Measurements from ENCODE around the gene TMEM161A.

The TMEM161A gene

DNA sequence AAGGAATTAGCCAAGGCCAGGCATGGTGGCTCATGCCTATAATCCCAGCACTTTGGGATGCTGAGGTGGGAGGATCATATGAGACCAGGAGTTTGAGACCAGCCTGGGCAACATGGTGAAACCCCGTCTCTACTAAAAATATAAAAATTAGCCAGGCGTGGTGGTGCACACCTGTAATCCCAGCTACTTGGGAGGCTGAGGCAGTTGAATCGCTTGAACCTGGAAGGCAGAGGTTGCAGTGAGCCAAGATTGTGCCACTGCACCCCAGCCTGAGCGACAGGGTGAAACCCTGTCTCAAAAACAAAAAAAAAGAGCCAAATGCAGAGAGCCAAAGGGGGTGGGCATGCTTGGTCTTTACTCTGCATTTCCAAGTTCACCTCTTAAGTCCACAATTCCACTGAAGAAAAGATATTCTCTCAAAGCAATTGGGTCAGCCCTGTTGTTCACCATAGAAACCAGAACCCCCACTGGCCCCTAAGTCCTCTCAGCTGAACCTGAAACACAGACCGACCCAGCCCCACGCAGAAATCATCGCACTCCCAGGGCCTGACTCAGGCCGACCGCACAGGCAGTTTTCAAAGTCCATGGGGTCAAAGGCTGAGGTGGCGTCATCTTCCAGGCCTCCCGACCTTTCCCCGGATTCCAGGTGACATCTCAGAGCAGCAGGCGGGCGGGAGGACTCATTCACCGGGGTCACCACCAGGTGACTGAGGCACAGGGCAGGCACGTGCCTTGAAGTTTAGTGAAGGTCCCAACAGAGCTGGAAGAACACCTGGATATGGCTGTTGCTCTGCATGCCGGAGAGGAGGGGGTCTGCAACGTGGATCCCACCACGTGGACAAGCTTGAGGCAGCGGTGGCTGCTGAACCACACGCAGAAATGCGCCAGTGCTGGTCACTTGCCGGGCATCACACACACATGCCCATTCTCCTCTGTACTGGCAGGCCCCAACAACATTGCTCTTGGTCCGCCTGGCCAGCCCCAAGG lies 41.3 kb downstream of the TMEM161A start:
- DNase-seq (ENCODE audit: low spot score): no peak

- DNase-seq (ENCODE audit: low spot score): no peak
Measured at GRCh38 chr19:19095691-19096090, 42.6 kb downstream of the TMEM161A start.

DNA sequence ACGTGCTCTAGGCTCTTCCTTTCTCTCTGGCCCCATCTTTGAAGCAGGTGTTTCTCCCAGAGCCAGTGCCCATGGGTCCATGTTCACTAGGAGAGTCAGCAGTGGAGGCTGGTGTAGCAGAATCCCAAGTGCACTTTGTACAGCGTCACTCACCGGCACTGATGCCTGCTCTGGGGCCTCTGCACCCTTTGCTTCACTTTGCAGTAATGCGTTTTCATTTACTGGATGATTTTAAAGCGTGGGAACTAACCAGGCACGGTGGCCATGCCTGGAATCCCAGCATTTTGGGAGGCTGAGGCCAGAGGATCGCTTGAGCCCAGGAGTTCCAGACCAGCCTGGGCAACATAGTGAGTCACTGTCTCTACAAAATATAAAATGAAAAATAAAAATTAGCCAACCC lies 43.8 kb downstream of the TMEM161A start:
- no peak for DNase-seq (ENCODE audit: low spot score)

- no peak for DNase-seq (ENCODE audit: low spot score)
Measured at GRCh38 chr19:19087676-19088075, 50.6 kb downstream of the TMEM161A start.

DNA sequence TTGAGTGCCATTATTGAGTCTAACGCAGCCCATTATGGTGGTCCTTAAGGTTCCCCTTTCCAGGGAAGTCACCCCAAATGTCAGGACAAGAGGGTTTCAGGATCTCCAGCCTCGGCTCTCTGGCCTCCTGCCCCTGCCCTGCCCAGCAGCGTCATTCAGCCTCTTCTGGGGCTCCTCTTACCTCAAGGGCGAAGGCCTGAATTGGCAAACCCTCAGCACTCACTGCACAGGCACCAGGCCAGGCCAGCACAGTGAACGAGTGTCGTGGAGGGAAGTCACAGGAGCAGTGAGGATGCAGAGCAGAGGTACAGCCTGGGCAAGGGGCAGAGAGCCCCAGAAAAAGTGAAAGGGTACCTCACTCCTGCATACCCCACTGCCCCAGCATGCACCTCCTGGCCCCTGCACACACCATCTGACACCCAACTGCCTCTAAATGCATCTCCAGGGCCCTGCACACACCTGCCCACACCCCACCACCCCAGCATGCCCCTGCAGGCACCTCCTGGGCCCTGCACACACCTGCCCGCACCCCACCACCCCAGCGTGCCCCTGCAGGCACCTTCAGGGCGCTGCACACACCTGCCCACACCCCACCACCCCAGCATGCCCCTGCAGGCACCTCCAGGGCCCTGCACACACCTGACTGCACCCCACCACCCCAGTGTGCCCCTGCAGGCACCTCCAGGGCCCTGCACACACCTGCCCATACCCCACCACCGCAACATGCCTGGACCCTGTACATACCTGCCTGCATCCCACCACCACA lies 54.7 kb downstream of the TMEM161A start:
- no peak for DNase-seq (ENCODE audit: low spot score)

- no peak for DNase-seq (ENCODE audit: low spot score)
Measured at GRCh38 chr19:19081642-19082151, 56.6 kb downstream of the TMEM161A start.

DNA sequence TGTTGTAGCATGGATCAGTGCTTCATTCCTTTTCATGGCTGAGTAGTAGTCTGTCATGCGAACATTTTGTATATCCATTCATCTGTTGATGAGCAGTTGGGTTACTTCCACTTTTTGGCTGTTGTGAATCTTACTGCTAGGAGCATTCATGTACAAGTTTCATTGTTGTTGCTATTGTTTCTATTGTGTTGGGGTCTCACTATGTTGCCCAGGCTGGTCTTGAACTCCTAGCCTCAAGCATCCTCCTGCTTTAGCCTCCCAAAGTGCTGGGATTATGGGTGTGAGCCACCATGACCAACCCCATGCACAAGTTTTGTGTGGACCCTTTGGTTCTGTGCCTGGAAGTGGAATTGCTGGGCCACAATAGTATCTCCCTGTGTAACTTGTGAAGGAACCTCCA lies 58.7 kb downstream of the TMEM161A start:
- DNase-seq (ENCODE audit: low spot score): no peak

DNA sequence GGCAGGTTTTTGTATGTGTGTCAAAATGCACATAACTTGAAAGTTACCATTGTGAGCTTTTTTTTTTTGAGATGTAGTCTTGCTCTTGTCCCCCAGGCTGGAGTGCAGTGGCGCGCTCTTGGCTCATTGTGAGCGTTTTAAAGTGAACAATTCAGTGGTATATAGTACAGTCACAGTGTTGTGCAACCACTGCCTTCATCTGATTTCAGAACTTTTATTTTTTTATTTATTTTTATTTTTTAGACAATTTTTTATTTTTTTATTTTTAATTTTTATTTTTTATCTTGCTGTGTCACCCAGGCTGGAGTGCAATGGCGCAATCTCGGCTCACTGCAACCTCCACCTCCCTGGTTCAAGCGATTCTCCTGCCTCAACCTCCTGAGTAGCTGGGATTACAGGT lies 59.5 kb downstream of the TMEM161A start:
- DNase-seq (ENCODE audit: low spot score): no peak

GRCh38 chr19:19077103-19077502 lies 61.2 kb downstream of the TMEM161A start:
- DNase-seq (ENCODE audit: low spot score): no peak

DNA sequence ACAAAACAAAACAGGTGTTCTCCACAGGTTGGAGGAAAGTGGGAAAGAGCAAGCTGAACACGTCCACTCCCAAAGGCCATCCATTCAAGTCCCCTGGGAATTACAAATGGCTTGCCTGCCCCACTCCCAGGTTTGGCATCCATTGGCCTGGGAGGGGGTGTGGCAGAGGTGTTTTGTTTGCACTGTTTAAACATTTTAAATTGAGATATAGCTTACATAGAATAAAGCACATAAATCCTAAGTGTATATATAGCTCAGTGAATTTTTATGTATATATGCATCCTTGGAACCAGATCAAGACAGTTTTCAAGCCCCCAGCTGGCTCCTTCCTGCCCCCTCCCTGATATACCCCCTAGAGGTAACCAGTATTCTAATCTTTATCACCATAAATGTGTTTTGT lies 61.8 kb downstream of the TMEM161A start:
- DNase-seq (ENCODE audit: low spot score): no peak

- no peak for DNase-seq (ENCODE audit: low spot score)
Measured at GRCh38 chr19:19075126-19075525, 63.2 kb downstream of the TMEM161A start.

- DNase-seq (ENCODE audit: low spot score): no peak
Measured at GRCh38 chr19:19074196-19074882, 63.9 kb downstream of the TMEM161A start.

GRCh38 chr19:19071897-19072296 lies 66.4 kb downstream of the TMEM161A start:
- no peak for DNase-seq (ENCODE audit: low spot score)

Measured in iPS-NIHi11 (cell line).